HG03342 (cell line): ENCODE data around the gene ITIH3.

Experiments used
- ATAC-seq: cut with Tn5 transposase; IDR thresholded peaks from one replicate; pipeline ENCODE4 v1.9.1; 2021; ENCODE audit warnings: mild to moderate bottlenecking, moderate library complexity; ENCODE audit not compliant: unreplicated experiment

The ITIH3 gene

DNA sequence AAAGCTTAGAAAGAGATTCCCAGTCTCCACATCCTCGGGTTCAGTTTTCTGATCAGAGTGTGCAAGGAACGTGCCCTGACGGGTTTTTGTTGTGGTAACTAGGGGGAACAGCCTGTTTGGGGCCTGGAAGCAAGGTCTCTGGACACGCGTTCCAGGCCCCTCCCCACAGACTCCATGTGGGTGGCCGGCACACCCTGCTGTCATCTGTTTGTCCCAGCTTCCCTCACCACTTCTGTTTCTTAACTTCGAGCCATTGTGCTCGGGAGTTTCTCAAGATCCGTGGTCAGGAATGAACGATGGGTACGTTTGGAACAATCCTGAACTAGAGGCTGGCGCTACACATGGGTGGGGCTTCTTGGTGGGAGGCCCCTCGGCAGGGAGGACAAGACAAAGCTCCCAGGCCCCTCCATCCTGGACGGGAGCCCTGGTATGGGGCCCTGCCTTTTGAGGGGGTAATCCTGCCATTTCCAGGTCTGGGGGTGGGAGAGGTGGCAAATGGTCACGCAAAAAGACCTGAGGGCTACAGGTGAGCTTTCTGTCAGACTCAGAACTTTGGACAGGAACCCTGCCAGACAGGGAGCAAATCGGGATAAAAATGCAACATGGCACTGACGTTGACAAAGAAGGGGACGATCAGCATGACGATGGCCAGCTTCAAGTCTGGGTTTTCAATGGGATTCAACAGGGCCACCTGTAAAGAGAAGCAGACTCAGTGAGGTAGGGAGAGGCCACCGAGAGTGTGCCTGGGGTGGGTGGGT lies 48.7 kb downstream of the ITIH3 start:
- ATAC-seq, result no peak

DNA sequence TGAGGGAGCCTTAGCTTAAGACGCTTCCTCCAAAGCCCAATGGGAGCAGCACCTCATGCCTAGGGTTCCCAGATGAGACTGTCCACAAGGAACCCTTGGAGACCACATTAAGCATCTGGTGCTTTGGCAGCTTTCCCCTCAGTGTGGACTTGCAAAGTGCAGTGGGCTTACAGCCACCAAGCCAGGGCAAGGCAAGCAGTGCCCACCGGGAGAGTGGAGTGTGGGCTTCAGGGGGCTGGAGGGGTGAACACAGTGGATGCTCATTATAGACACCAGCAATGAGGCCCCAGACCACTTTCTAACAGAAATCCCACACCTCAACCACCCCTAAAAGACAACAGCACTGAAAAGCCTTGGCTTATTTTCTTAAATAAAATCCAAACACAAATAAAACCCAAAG lies 49.3 kb downstream of the ITIH3 start:
- ATAC-seq, result no peak

DNA sequence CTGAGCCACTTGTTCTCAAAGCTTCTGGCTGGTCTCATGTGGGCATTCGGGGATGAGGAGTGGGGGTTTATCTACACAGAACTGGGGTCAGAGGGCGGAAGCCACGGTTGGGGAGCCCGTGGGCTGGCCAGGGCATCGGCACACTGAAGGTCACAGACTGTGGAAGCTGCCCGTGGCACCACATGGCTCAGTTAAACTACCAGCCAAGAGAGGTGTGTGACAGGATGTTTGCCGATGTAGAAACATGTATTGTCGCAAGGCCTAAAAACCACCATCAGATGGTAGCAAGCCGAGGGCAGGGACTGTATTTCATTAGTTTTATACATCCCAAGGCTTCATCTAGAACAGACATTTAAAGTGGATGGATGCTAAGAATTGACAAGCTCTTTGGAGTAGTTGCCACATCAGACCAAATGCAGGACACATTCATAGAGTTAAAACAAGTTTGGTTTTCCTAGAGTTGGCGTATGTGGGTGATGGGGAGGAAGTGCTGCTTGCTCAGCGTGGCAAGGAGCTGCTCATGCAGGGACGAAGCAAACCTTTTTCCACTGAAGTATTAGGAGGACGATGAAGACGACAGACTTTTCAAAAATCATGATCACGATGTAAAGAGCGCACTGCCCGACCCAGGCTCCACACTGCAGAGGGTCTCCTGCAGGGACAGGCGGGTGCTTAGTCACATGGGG lies 49.8 kb downstream of the ITIH3 start:
- no peak for ATAC-seq

DNA sequence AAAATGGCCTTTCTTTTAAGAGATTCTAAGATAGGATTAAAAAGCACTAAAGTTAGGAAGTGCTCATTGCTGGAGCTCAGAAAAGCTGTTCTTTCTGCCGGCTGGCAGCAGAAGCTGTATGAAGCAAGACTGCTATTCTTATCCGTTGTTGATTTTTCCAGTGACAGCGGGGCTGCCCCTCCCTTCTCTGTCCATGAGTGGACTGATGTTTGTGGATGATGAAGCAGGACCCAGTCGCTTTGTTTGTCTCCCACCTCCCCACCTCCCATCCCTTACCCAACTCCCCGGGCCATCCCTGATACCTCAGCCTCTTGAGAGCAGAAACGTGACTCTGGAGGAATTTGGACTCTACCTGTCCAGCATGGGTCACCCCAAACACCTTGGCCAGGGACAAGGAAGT lies 50.6 kb downstream of the ITIH3 start:
- ATAC-seq, result no peak

DNA sequence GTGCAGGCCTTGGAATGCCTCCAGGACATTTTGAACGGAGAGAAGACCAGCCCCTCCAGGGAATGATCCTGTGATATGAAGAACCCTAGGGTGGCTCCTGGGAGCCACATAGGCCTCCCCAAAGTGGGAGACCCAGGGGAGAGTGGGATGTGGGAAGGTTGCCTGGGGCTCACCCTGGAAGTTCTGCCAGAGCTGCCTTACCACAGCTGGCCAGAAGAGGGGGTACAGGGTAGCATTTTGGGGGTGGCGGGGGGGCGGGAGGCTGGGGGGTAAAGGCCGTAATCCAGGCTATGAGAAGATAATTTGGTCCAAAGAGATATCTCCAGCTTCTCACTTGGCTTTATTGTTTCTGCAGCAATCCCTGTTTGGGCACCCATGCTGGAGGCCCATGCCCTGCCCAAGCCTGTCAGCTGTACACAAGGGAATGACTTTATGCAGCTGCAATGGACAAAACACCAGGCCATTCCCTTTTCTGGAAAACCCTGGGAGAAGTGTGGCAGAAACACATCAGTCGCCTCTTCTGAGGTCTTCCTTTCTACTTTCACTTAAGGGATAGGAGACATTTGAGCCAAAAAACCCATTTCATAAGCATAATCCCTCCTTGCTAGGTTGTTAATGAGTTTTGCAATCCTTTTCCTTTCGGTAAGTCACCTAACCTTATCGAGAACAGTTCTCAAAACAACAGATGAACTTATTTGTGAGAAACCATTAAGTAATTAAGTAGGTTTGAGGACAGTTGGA lies 51.3 kb downstream of the ITIH3 start:
- no peak for ATAC-seq

DNA sequence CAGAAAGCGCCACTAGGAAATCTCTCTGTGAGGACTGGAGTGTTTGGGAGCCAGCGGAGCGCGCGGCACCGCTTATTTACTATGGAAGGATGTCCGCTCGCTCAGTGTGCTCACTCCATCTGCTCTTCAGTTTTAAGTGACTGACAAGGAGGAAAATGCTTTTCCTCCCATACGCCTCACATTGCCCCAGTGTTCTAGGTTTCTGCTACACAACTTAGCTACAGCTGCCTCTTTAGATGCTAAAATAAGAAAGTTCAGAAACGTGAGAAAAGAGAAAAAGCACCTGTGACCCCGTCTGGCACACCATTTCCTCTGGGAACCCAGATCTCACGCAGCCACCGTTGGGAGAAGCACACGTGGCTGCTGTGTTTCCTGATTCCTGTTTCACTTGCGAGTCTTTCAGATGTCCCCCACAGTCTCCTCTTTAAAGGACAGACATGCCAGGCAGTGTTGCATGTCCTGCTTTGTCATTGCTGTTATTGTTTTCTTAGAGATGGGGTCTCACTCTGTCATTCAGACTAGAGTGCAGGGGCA lies 51.9 kb downstream of the ITIH3 start:
- no peak for ATAC-seq

DNA sequence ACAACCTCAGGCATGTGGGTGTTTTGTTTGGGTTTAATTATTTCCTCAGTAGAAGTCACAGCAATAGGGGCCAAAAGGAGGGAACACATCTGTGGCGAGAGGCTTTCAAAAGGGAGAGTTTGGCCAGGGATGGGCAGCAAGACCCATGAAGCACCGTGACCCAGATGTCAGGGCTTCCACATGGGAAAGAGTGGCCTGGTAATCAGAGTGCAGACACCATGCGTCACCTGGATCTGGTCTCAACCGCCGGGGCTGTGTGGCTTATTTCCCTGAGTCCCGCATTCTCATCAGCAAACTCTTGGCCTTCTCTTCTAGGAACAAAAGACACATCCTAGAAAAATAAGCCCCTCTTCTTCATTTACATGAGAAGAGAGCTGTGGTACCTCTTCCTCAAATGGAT lies 52.6 kb downstream of the ITIH3 start:
- no peak for ATAC-seq

DNA sequence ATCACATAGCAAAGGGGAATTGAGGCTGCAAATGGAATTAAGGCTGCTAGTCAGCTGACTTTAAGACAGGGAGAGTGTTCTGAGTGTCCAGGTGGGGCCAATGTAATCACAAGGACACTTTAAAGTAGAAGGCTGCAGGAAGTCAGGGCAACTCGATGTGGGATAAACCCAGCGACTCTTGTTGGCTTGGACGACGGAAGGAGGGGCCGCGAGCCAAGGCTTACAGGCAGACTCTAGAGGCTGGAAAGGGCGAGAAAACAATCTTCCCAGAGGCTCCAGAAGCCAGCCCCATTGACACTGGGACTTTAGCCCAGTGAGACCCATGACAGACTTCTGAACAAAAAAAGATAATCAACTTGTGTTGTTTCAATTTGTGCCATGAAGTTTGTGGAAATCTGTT lies 53.1 kb downstream of the ITIH3 start:
- no peak for ATAC-seq

DNA sequence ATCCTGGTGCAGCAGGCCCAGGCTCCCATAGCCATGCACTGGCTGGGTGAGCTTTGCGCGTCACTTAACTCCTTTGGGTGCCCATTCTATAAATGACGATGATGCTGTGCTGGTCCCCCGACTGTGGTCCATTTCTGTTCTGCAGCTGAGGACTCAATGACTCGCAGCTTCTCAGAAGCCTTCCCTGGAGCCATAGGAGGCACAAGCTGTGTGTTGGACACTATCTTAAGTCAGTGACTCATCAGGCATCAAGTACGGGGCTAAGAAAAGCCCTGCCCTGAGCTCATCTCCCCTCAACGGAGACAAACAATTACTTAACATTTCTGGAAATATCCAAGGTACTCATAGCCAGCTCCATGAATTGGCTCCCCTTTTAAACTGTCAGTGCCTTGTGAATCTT lies 54.0 kb downstream of the ITIH3 start:
- ATAC-seq, result no peak

DNA sequence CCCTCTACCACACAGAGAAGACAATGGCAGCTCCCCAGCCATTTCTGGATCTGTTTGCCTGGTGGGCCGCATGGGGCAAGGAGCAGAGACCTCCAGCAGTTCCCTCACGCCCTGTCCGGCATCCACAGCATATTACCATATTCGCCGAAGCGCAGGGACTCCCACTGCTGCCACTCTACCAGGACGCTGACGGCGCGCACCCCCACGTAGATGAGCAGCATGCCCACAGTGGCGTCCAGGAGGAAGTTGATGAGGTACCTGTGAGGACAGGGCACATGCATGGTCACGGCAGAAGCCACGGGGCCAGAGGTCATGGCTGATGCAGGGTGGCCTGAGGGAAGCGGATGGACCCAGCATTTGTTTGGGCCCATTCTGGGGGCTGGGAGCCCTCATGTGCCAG lies 55.1 kb downstream of the ITIH3 start:
- no peak for ATAC-seq

DNA sequence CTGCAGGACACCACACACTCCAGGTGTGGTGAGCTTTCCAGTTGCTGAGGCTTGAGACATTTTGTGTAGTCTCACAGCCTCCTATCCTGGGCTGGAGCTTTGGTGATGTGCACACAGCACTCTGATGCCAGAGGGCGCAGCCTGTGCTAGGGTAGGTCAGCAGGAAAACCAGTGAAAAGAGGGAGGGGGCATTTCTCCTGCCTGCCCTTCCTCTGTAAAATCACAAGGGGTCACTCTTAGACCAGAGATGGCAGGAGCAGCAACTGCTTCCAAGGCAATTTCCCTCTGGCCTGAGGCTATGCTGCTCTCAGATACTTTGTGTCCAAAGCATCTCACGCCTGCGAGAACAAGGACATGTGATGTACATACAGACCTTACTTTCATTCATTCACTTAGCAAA lies 56.8 kb downstream of the ITIH3 start:
- no peak for ATAC-seq

DNA sequence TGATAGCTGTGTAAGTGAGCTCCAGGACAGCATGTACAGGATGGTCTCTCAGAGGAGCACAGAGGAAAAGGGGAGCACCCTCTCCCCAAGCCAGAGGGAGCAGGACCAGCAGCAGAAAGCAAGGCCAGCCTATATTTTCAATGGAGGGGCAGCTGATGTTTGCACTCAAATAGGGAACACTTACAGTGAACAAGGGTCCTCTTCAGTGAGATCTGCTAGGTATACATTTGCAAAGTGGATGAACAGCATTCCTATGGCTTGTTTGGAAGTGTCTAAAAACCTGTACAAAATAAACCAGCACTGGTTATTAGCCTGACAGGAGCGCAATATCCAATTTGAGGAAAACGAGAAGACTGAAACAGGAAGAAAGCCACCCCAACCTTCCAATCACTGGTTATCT lies 57.8 kb downstream of the ITIH3 start:
- no peak for ATAC-seq

DNA sequence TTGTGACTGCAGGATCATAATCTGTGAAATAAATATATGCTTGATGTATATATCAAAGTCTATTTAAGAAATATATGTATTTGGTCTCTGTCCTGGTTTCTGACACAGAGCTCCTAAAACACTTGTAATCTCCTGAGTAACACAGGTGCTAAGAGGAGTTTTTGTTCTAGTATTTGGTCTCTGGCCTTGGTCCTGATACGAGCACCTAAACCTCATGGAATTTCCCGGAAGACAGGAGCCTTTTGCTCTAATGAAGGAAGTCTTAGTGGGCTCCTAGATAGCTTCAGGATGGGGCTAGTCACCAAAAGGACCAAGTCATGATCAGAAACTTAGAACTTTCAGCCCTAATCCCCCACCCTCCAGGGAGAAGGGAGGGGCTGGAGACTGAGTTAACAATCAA lies 59.4 kb downstream of the ITIH3 start:
- no peak for ATAC-seq

DNA sequence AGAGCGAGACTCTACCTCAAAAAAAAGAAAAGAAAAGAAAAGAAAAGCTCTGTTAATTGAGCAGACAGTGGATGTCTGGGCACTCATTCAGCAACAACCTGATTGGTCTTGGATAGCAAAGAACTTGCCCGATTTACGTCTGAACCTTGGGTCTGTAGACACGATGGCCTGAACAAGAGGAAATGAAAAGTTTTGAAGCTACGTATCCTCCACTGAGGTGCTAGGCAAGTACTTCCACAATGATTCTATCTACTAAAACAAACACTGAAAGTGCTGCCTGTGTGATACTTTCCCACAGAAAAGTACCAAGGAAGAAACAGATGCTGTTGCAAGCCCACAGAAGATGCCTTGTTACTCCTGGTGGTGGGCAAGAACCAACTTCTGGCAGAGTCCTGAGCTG lies 62.1 kb downstream of the ITIH3 start:
- ATAC-seq, result no peak

DNA sequence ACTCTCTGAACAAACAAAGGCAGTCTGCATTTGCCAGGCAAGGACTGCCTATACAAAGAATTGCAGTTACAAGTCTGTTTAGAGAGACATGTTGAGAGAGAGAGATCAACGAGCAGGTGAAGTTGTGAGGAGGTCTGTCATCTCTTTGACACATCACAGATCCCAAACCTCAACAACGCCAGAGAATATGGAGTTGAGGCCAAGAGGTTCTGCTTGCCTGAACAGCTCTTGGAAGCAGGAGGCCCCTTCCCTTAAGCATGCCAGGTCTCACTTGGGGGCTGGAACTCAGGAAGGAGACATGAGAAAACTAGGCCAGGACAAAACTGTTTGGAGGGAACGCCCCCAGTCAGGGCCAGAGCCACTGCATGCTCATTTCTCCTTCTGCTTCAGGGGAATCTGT lies 62.5 kb downstream of the ITIH3 start:
- ATAC-seq, result no peak

DNA sequence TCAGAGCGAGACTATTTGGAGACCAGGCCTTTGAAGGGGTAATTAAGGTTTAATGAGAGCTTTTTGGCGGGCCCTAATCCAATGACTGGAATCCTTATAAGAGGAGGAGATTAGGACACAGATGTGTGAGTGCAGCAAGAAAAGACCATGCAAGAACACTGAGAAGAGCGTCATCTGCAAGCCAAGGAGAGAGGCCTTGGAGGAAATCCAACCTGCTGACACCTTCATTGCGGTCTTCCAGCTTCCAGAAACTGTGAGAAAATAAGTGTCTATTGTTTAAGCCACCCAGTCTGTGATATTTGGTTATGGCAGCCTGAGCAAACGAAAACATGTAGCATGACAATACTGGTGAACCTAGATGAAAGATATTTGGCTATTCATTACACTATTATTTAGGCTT lies 63.3 kb downstream of the ITIH3 start:
- no peak for ATAC-seq
